NOMO-1 treated with dmso at 0.1 percent for 144 hours (cell line): ENCODE measurements around the gene ZNF280B.

Experiments used
- DNase-seq: peaks from one replicate; lab custom pipeline; 2025; ENCODE audit not compliant: unreplicated experiment; lab: John Stamatoyannopoulos, UW

The ZNF280B gene

GRCh38 chr22:22508274-22509176, at the start of gene ZNF280B:
Gene ZNF280B, minus strand, starts transcription at chr22:22508742. Its CDS starts 19,344 bp downstream, at chr22:22489398.
- peak; percentile 73 for DNase-seq

GRCh38 chr22:22556995-22557925, 48.7 kb upstream of the ZNF280B start:
- no peak for DNase-seq

GRCh38 chr22:22556578-22556977, 48.0 kb upstream of the ZNF280B start:
- DNase-seq = no peak

- no peak for DNase-seq
Measured at GRCh38 chr22:22555596-22555995, 47.1 kb upstream of the ZNF280B start.

GRCh38 chr22:22554587-22555284, 46.2 kb upstream of the ZNF280B start:
- no peak for DNase-seq

GRCh38 chr22:22553735-22554586, 45.4 kb upstream of the ZNF280B start:
- DNase-seq = no peak

GRCh38 chr22:22553141-22553540, 44.6 kb upstream of the ZNF280B start:
- DNase-seq = no peak

- DNase-seq = peak; percentile 8
Measured at GRCh38 chr22:22552630-22553029, 44.1 kb upstream of the ZNF280B start.

GRCh38 chr22:22550789-22551434, 42.4 kb upstream of the ZNF280B start:
- DNase-seq = no peak

- DNase-seq = no peak
Measured at GRCh38 chr22:22548910-22549309, 40.4 kb upstream of the ZNF280B start.

GRCh38 chr22:22548317-22548716, 39.8 kb upstream of the ZNF280B start:
- no peak for DNase-seq

- DNase-seq = peak; percentile 28
Measured at GRCh38 chr22:22547692-22548300, 39.3 kb upstream of the ZNF280B start.

GRCh38 chr22:22547226-22547625, 38.7 kb upstream of the ZNF280B start:
- DNase-seq = no peak

GRCh38 chr22:22546490-22546889, 37.9 kb upstream of the ZNF280B start:
- DNase-seq = peak; percentile 66

GRCh38 chr22:22545084-22545483, 36.5 kb upstream of the ZNF280B start:
- DNase-seq = no peak

- DNase-seq = no peak
Measured at GRCh38 chr22:22538226-22538989, 29.9 kb upstream of the ZNF280B start.

- no peak for DNase-seq
Measured at GRCh38 chr22:22536916-22537315, 28.4 kb upstream of the ZNF280B start.

GRCh38 chr22:22536515-22536914, 28.0 kb upstream of the ZNF280B start:
- DNase-seq = no peak
